Heart left ventricle (tissue), 13 donors: ENCODE data around the gene WDR41.

Experiments
- CTCF ChIP-seq, 12 donors: fragments of 200-600 bp; sonication (generic) in 4 of 12; IDR thresholded peaks; one replicate each; pipeline versions ENCODE4 v1.5.0 to v1.8.0; 2018 to 2022; ENCODE audit warnings: antibody characterized with exemption in 12 of 12, mild to moderate bottlenecking in 5 of 12
- POLR2A ChIP-seq, 2 donors: fragments of 450-650 bp; IDR thresholded peaks; one replicate each; pipeline ENCODE4 v1.6.1; 2017; ENCODE audit warnings: antibody characterized with exemption in 2 of 2, mild to moderate bottlenecking in 2 of 2, moderate library complexity in 2 of 2
- donor health status: ischemic (EF 13 %, LVEDD 7.1; RV severe dilation, severe dysfunction).
- donor health status: DM: no; HTN: yes; CAD: no.
- donor health status: DM: no; HTN: no; CAD: no.
- donor health status: ischemic (EF 25% LVEDD 6.9; RV normal size, moderate dysfunction).
- donor health status: ischemic (EF 25% LVEDD 5.7; RV mildly dilated, moderate dysfunction).
- donor health status: ischemic (EF 35%, LVEDD 5.7; RV mildly dilated, moderate dysfunction).
- donor health status: nonischemic (EF 11% LVEDD 7.7; RV severe dilation, severe dysfunction).
- donor health status: DM: yes; HTN: yes; CAD: no.
- donor health status: PGD.
- donor health status: ischemic (EF 29% LVEDD 5.4; RV normal size, mild dysfunction).
- donor health status: nonischemic (EF 23%, LVEDD 6.1; RV moderate dilation, normal function).

GRCh38 chr5:77492653-77493000 lies 511 bp upstream of the WDR41 start:
- TF ChIP-seq CTCF (IDR thresholded peaks at IDR 0.05), result peak in 2 of 12 donors; percentile 4 to 6
- no peak for TF ChIP-seq POLR2A (IDR thresholded peaks at IDR 0.05)
